GM13977 (cell line): ENCODE data around the gene NRG4.
"Not testable (repeated sequence)": the region's sequence is repeated elsewhere in the genome, so short reads cannot be mapped to it uniquely, and the experiment has no call there.

Experiments
- DNase-seq: peaks from one replicate; pipeline ENCODE4 v3.0.0; 2012; ENCODE audit warnings: low spot score
- CTCF ChIP-seq: IDR thresholded peaks from 2 replicates; pipeline ENCODE4 v1.5.1; 2012; ENCODE audit warnings: mild to moderate bottlenecking, control low read depth; ENCODE audit not compliant: insufficient read depth; ENCODE audit errors: extremely low read depth, missing control alignments
- in situ Hi-C: fragments of 300-500 bp; cut with MboI; formaldehyde crosslinking; loops from one replicate; pipeline ENCODE4 v1.12.0; 2022; ENCODE audit warnings: low sequenced_read_pairs, low pct_unique_long_range_greater_than_20kb, mixed read lengths, inconsistent platforms; ENCODE audit not compliant: unreplicated experiment

NRG4 gene

GRCh38 chr15:75994220-75994619 lies 18.0 kb downstream of the NRG4 start:
- DNase-seq = no peak
- no peak for TF ChIP-seq CTCF
- in situ Hi-C loops = no loop called here

GRCh38 chr15:75992897-75993296 lies 19.3 kb downstream of the NRG4 start:
- TF ChIP-seq CTCF = no peak
- in situ Hi-C loops = no loop called here
- no peak for DNase-seq

GRCh38 chr15:75989875-75990274 lies 22.3 kb downstream of the NRG4 start:
- DNase-seq = no peak
- in situ Hi-C loops = no loop called here
- no peak for TF ChIP-seq CTCF

- no peak for DNase-seq
- in situ Hi-C loops = no loop called here
- no peak for TF ChIP-seq CTCF
Observed at GRCh38 chr15:75989045-75989444, 23.2 kb downstream of the NRG4 start.

- in situ Hi-C loops = no loop called here
- TF ChIP-seq CTCF = no peak
- DNase-seq = no peak
Observed at GRCh38 chr15:75985971-75986370, 26.3 kb downstream of the NRG4 start.

GRCh38 chr15:75984706-75985105 lies 27.5 kb downstream of the NRG4 start:
- DNase-seq, in situ Hi-C loops: not testable (repeated sequence)

GRCh38 chr15:75982468-75982867 lies 29.8 kb downstream of the NRG4 start:
- in situ Hi-C loops = no loop called here
- DNase-seq = no peak

More at GRCh38 chr15:75982468-75982867, 29.8 kb downstream of the NRG4 start:
- no peak for TF ChIP-seq CTCF
